A549 (cell line): ENCODE results near the gene KIFC3. TPM values are rescaled to one million over a fixed set of nuclear protein-coding genes. Genes with fewer than 3 reads are reported as not detected.

Experiments
- ATAC-seq, 2 experiments: fragments of 200-7000 bp in 1 of 2; fragments of >200 bp in 1 of 2; cut with Nextera tagmentation in 1 of 2; cut with Tn5 transposase in 1 of 2; 3 replicates each; pipeline versions ENCODE4 v1.8.0 to v1.9.1; 2018 to 2020; ENCODE audit warnings: mild to moderate bottlenecking in 1 of 2, moderate library complexity in 1 of 2
- CTCF ChIA-PET: fragments of 300-600 bp; sonication (Branson Sonifier 250); formaldehyde crosslinking; extraction: SDS; loops from one replicate; lab custom pipeline; 2021; ENCODE audit warnings: antibody characterized with exemption, inconsistent platforms; lab: Yijun Ruan, JAX
- POLR2A ChIA-PET: fragments of 350-600 bp; formaldehyde crosslinking; extraction: SDS; loops from one replicate; lab custom pipeline; 2021; ENCODE audit warnings: antibody characterized with exemption, inconsistent platforms; lab: Yijun Ruan, JAX
- DNase-seq, 2 experiments: peaks; one replicate each; pipeline versions ENCODE4 v3.0.0 to v3.0.0-alpha.2; 2011 to 2016; ENCODE audit warnings: low read depth in 1 of 2, low spot score in 1 of 2
- FAIRE-seq: peaks from 2 replicates; lab custom pipeline; 2011; peaks lifted over from hg19 to GRCh38; lab: Jason Lieb, UNC
- H3K27ac ChIP-seq, 2 experiments: fragments of >200 bp; sonication (Bioruptor Twin); formaldehyde crosslinking; 3 replicates each; pipeline ENCODE4 v1.5.1; 2016 to 2017
- H3K4me1 ChIP-seq: fragments of >200 bp; sonication (Bioruptor Twin); formaldehyde crosslinking; 3 replicates; pipeline ENCODE4 v1.6.1; 2016
- H3K4me2 ChIP-seq: fragments of >200 bp; sonication (Bioruptor Twin); formaldehyde crosslinking; 3 replicates; pipeline ENCODE4 v1.6.1; 2016
- H3K4me3 ChIP-seq: fragments of >200 bp; sonication (Bioruptor Twin); formaldehyde crosslinking; 3 replicates; pipeline ENCODE4 v1.5.1; 2016
- H3K9me3 ChIP-seq: fragments of >200 bp; sonication (Bioruptor Twin); formaldehyde crosslinking; 3 replicates; pipeline ENCODE4 v1.6.1; 2016
- ATOH8 ChIP-seq: fragments of 250-450 bp; sonication (Bioruptor Pico); IDR thresholded peaks from 2 replicates; pipeline ENCODE4 v1.5.0; 2020; ENCODE audit warnings: low read depth, mild to moderate bottlenecking, moderate library complexity
- HOXB13 ChIP-seq: fragments of 250-450 bp; sonication (Bioruptor Pico); IDR thresholded peaks from 2 replicates; pipeline ENCODE4 v1.5.0; 2020; ENCODE audit warnings: low read depth, mild to moderate bottlenecking, moderate library complexity
- HOXB5 ChIP-seq: fragments of 250-450 bp; sonication (Bioruptor Pico); IDR thresholded peaks from 2 replicates; pipeline ENCODE4 v1.5.0; 2020; ENCODE audit warnings: mild to moderate bottlenecking, moderate library complexity
- JUN ChIP-seq, 2 experiments: fragments of >200 bp; sonication (Bioruptor Twin); formaldehyde crosslinking; IDR thresholded peaks; 2 replicates in 1 of 2; 3 replicates in 1 of 2; pipeline ENCODE4 v1.6.1; 2016 to 2017
- JUNB ChIP-seq: fragments of >200 bp; sonication (Bioruptor Twin); formaldehyde crosslinking; IDR thresholded peaks from 2 replicates; pipeline ENCODE4 v1.6.1; 2016
- KDM1A ChIP-seq: fragments of 200-600 bp; sonication (generic); IDR thresholded peaks from 2 replicates; pipeline ENCODE4 v1.6.1; 2016; ENCODE audit warnings: low read depth, mild to moderate bottlenecking
- MYC ChIP-seq: IDR thresholded peaks from 2 replicates; pipeline ENCODE4 v1.6.1; 2012; ENCODE audit warnings: mild to moderate bottlenecking, inconsistent platforms, low read length, improper control_type of control experiment, borderline replicate concordance
- NFE2L2 ChIP-seq: fragments of 150-350 bp; conservative IDR thresholded peaks from 2 replicates; pipeline ENCODE4 v1.6.1; 2014; ENCODE audit warnings: low read length
- PHF8 ChIP-seq: fragments of 200-600 bp; sonication (generic); IDR thresholded peaks from 2 replicates; pipeline ENCODE4 v1.6.1; 2016; ENCODE audit warnings: low read depth, mild to moderate bottlenecking, antibody characterized with exemption, moderate library complexity, borderline replicate concordance
- POLR2AphosphoS2 ChIP-seq: conservative IDR thresholded peaks from 2 replicates; pipeline ENCODE4 v1.6.1; 2012; ENCODE audit warnings: low read length, improper control_type of control experiment, inconsistent platforms
- RNF2 ChIP-seq: fragments of 200-600 bp; sonication (generic); IDR thresholded peaks from 2 replicates; pipeline ENCODE4 v1.6.1; 2016; ENCODE audit warnings: low read depth, mild to moderate bottlenecking, antibody characterized with exemption, moderate library complexity, borderline replicate concordance
- SREBF2 ChIP-seq: fragments of 450-650 bp; IDR thresholded peaks from 2 replicates; pipeline ENCODE4 v1.6.1; 2014; ENCODE audit warnings: mild to moderate bottlenecking, moderate library complexity
- TP53 ChIP-seq: fragments of 250-450 bp; sonication (Bioruptor Pico); IDR thresholded peaks from 2 replicates; pipeline ENCODE4 v1.5.0; 2021; ENCODE audit warnings: mild to moderate bottlenecking, moderate library complexity
- ZFP36 ChIP-seq: fragments of 450-650 bp; IDR thresholded peaks from 2 replicates; pipeline ENCODE4 v1.6.1; 2014; ENCODE audit warnings: borderline replicate concordance; ENCODE audit not compliant: partially characterized antibody
- WGBS: methylation state at CpG from one replicate; pipeline ENCODE4 v1.1.6; 2017; ENCODE audit errors: missing lambda C conversion rate; 5-methylcytosine and 5-hydroxymethylcytosine counted together
- polyA plus RNA-seq, 4 experiments: library from polyadenylated mRNA; depleted of rRNA in 3 of 4; stranded (reverse); fragments of >200 nt; fragmentation: RNase III in 1 of 4; extraction: RNeasy Plus Mini Kit Qiagen cat#74134 plus additional on column Dnase treatment in 1 of 4; gene quantifications; 2 replicates in 3 of 4; 3 replicates in 1 of 4; pipeline ENCODE4 v1.2.3, GENCODE V29; 2011 to 2017
- TF ChIP-seq, protein P1 (sequence below): fragments of >200 bp; sonication (Bioruptor Twin); formaldehyde crosslinking; IDR thresholded peaks from 3 replicates; pipeline ENCODE4 v1.5.1; 2016
- TF ChIP-seq, protein P2 (sequence below): fragments of 250-450 bp; sonication (Bioruptor Pico); IDR thresholded peaks from 2 replicates; pipeline ENCODE4 v1.5.0; 2021; ENCODE audit warnings: mild to moderate bottlenecking, moderate library complexity, borderline replicate concordance
- TF ChIP-seq, protein P3 (sequence below): fragments of >200 bp; sonication (Bioruptor Twin); formaldehyde crosslinking; IDR thresholded peaks from 3 replicates; pipeline ENCODE4 v1.6.1; 2016

Gene KIFC3
- polyA plus RNA-seq, 2 of the 4 experiments (the other 2 are of a cell fraction): 128 to 178 TPM

DNA sequence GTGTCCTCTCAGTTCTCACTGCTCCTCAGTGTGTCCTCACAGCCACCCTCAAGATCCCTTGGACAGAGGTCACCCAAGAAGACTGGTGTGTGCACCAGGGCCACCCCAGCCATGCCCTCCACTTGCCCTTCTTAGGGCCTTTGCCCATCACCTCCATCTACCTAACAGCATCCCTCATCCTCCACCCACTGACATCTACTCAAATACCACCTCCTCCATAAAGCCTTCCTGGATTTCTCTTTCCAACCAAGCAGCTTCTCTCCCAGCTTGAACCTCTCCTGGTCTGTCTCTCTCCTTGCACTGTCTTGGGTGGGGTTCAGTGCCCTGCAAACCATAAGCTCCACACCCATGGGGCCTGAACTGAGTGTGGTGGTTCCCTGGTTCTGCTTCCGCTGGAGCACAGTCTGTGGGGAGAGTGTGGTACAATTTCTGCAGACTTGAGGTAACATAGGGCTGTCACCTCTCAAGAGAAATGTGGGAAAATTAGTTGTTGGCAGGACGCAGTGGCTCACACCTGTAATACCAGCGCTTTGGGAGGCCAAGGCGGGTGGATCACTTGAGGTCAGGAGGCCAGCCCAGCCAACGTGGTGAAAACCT lies 52.3 kb downstream of the KIFC3 start:
- DNase-seq: no peak
- H3K4me2 ChIP-seq: no peak overlapping the region
- TF ChIP-seq ZFP36 (peak; percentile 87), HOXB13 (CRISPR knock-in tag) (no peak)
- TF ChIP-seq, all 56 proteins: peak for 1
- Histone ChIP-seq H3K9me3 (no peaks in the 10 kb centered on the region), H3K4me1 (peaks cover 8% of the 10 kb centered on the region), H3K27ac (no peak overlapping the region), H3K4me3 (no peak overlapping the region)
- POLR2A ChIA-PET: no interaction called here
- CTCF ChIA-PET: interaction anchor here (0.9 to 2.8 kb wide), 4 partner anchors 113 to 267 kb away, joined by 3 to 13 read pairs (median 4); no protein-coding TSS in a partner anchor
- FAIRE-seq (no peak), ATAC-seq (no peak)
- 89% methylated on average over 5 of the region's 5 CpGs for WGBS

GRCh38 chr16:57749101-57749692 lies 53.1 kb downstream of the KIFC3 start:
- CTCF ChIA-PET: interaction anchor here (0.9 to 2.8 kb wide), 6 partner anchors 8 to 173 kb away, joined by 4 to 26 read pairs (median 8); no protein-coding TSS in a partner anchor
- 91% methylated on average over 3 of the region's 3 CpGs for WGBS
- no peak overlapping the region for H3K4me3 ChIP-seq
- FAIRE-seq: no peak
- POLR2A ChIA-PET: no interaction called here
- DNase-seq: no peak
- TF ChIP-seq NFE2L2 (no peak), ZFP36 (peak; percentile 66), HOXB5 (CRISPR knock-in tag) (no peak)
- TF ChIP-seq, protein P1, sequence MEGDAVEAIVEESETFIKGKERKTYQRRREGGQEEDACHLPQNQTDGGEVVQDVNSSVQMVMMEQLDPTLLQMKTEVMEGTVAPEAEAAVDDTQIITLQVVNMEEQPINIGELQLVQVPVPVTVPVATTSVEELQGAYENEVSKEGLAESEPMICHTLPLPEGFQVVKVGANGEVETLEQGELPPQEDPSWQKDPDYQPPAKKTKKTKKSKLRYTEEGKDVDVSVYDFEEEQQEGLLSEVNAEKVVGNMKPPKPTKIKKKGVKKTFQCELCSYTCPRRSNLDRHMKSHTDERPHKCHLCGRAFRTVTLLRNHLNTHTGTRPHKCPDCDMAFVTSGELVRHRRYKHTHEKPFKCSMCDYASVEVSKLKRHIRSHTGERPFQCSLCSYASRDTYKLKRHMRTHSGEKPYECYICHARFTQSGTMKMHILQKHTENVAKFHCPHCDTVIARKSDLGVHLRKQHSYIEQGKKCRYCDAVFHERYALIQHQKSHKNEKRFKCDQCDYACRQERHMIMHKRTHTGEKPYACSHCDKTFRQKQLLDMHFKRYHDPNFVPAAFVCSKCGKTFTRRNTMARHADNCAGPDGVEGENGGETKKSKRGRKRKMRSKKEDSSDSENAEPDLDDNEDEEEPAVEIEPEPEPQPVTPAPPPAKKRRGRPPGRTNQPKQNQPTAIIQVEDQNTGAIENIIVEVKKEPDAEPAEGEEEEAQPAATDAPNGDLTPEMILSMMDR: no peak
- H3K4me1 ChIP-seq: no peaks in the 10 kb centered on the region; the same call in 2 of the 3 replicates
- H3K9me3 ChIP-seq: no peaks in the 10 kb centered on the region
- H3K27ac ChIP-seq: no peak overlapping the region
- no peak overlapping the region for H3K4me2 ChIP-seq
- ATAC-seq: no peak

DNA sequence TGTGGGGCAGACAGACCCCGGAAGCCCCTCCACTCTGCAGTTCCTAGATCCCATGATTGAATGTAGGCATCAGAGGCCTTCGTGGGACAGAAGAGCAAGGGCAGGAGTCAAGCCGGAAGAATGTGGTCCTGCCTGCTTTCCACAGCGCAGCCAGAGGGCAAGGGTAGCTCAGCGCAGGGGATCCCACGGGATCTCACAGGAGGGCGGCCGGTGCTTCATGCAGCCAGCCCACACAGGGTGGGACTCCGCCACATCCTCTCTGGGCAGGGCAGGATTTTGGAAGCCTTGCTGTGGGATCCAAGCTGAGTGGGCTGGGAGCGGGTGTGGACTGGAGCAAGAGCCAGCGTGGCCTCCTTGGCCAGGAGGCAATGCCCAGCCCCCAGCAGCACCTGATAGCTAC lies 53.7 kb downstream of the KIFC3 start:
- FAIRE-seq (no peak), ATAC-seq (no peak), DNase-seq (no peak)
- WGBS: 90% methylated on average over 8 of the region's 11 CpGs
- H3K9me3 ChIP-seq: no peaks in the 10 kb centered on the region
- TF ChIP-seq PHF8 (no peak), JUNB (no peak), JUN (IDR thresholded peaks at IDR 0.05) (no peak), TP53 (no peak), KDM1A (no peak), POLR2AphosphoS2 (no peak), RNF2 (no peak), SREBF2 (no peak), ATOH8 (CRISPR knock-in tag) (no peak), MYC (no peak)
- TF ChIP-seq, protein P2, sequence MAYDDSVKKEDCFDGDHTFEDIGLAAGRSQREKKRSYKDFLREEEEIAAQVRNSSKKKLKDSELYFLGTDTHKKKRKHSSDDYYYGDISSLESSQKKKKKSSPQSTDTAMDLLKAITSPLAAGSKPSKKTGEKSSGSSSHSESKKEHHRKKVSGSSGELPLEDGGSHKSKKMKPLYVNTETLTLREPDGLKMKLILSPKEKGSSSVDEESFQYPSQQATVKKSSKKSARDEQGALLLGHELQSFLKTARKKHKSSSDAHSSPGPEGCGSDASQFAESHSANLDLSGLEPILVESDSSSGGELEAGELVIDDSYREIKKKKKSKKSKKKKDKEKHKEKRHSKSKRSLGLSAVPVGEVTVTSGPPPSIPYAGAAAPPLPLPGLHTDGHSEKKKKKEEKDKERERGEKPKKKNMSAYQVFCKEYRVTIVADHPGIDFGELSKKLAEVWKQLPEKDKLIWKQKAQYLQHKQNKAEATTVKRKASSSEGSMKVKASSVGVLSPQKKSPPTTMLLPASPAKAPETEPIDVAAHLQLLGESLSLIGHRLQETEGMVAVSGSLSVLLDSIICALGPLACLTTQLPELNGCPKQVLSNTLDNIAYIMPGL (CRISPR knock-in tag): no peak
- TF ChIP-seq, protein P3, sequence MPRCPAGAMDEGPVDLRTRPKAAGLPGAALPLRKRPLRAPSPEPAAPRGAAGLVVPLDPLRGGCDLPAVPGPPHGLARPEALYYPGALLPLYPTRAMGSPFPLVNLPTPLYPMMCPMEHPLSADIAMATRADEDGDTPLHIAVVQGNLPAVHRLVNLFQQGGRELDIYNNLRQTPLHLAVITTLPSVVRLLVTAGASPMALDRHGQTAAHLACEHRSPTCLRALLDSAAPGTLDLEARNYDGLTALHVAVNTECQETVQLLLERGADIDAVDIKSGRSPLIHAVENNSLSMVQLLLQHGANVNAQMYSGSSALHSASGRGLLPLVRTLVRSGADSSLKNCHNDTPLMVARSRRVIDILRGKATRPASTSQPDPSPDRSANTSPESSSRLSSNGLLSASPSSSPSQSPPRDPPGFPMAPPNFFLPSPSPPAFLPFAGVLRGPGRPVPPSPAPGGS: no peak
- no peaks in the 10 kb centered on the region for H3K4me1 ChIP-seq
- ChIA-PET POLR2A (no interaction called here), CTCF (interaction anchor here (0.8 to 2.8 kb wide), 9 partner anchors 9 to 172 kb away, joined by 3 to 26 read pairs (median 4); partner anchors contain the start of gene KATNB1)
- no peak overlapping the region for H3K4me3 ChIP-seq
- no peak overlapping the region for H3K4me2 ChIP-seq
- H3K27ac ChIP-seq: no peak overlapping the region
